CD14-positive monocyte (primary cell): ENCODE results near the gene VAV2. TPM values are rescaled to one million over a fixed set of nuclear protein-coding genes. Genes with fewer than 3 reads are reported as not detected.

Source experiments
- DNase-seq, 3 donors: peaks; one replicate each; pipeline ENCODE4 v3.0.0-alpha.2; 2011 to 2022
- H2AFZ ChIP-seq: 2 replicates; pipeline ENCODE4 v1.6.0; 2012; ENCODE audit warnings: mild to moderate bottlenecking, low read depth, low read length, inconsistent platforms; ENCODE audit not compliant: insufficient read depth, poor library complexity, severe bottlenecking
- H3K27ac ChIP-seq, 2 donors: 1 replicate in 1 of 2; 2 replicates in 1 of 2; pipeline ENCODE4 v1.5.1; 2012 to 2013; ENCODE audit warnings: low read length in 2 of 2, control low read depth in 1 of 2, inconsistent platforms in 1 of 2, low read depth in 1 of 2, mild to moderate bottlenecking in 1 of 2
- H3K27me3 ChIP-seq, 2 donors: one replicate each; pipeline versions ENCODE4 v1.6.0 to v1.6.1; 2011 to 2013; ENCODE audit warnings: low read length in 2 of 2; ENCODE audit not compliant: control insufficient read depth in 2 of 2, insufficient read depth in 2 of 2
- H3K36me3 ChIP-seq, 2 donors: replicated peaks in 1 of 2; 1 replicate in 1 of 2; 2 replicates in 1 of 2; pipeline versions ENCODE4 v1.5.1 to v1.6.1; 2012 to 2013; ENCODE audit warnings: low read length in 2 of 2, control low read depth in 1 of 2, inconsistent platforms in 1 of 2, mild to moderate bottlenecking in 1 of 2; ENCODE audit not compliant: insufficient read depth in 2 of 2, control insufficient read depth in 1 of 2
- H3K4me1 ChIP-seq, 2 donors: 1 replicate in 1 of 2; 2 replicates in 1 of 2; pipeline versions ENCODE4 v1.5.1 to v1.6.1; 2012 to 2013; ENCODE audit warnings: low read length in 2 of 2, control low read depth in 1 of 2, inconsistent platforms in 1 of 2, mild to moderate bottlenecking in 1 of 2, moderate library complexity in 1 of 2; ENCODE audit not compliant: insufficient read depth in 2 of 2, control insufficient read depth in 1 of 2
- H3K4me2 ChIP-seq: replicated peaks from 2 replicates; pipeline ENCODE3; 2012; ENCODE audit warnings: low read length, moderate library complexity, mild to moderate bottlenecking; ENCODE audit not compliant: poor library complexity, severe bottlenecking; ENCODE audit errors: extremely low read depth
- H3K4me3 ChIP-seq, 3 experiments: fragments of 200-600 bp in 1 of 3; sonication (generic) in 1 of 3; replicated peaks in 1 of 3; 1 replicate in 2 of 3; 2 replicates in 1 of 3; pipeline ENCODE4 v1.5.1; 2011 to 2013; ENCODE audit warnings: low read length in 3 of 3, mild to moderate bottlenecking in 3 of 3, control low read depth in 2 of 3, low read depth in 2 of 3, inconsistent platforms in 1 of 3, moderate library complexity in 1 of 3
- H3K79me2 ChIP-seq: 2 replicates; pipeline ENCODE4 v1.6.0; 2012; ENCODE audit warnings: mild to moderate bottlenecking, control low read depth, inconsistent platforms, low read length, moderate library complexity; ENCODE audit not compliant: insufficient read depth
- H3K9ac ChIP-seq: 2 replicates; pipeline ENCODE4 v1.6.0; 2017; ENCODE audit warnings: low read length, mild to moderate bottlenecking; ENCODE audit not compliant: insufficient read depth, poor library complexity, severe bottlenecking
- H3K9me3 ChIP-seq, 2 donors: replicated peaks in 1 of 2; 1 replicate in 1 of 2; 2 replicates in 1 of 2; pipeline versions ENCODE4 v1.5.1 to v1.6.1; 2012 to 2013; ENCODE audit warnings: low read length in 2 of 2, control low read depth in 1 of 2; ENCODE audit not compliant: control insufficient read depth in 1 of 2, insufficient read depth in 1 of 2
- H4K20me1 ChIP-seq: 2 replicates; pipeline ENCODE4 v1.6.0; 2012; ENCODE audit warnings: mild to moderate bottlenecking, low read length, control low read depth, moderate library complexity; ENCODE audit not compliant: insufficient read depth
- H3K27ac Mint-ChIP-seq, 7 donors: one replicate each; pipeline ENCODE4 v1.8.0; 2020; ENCODE audit warnings: mild to moderate bottlenecking in 7 of 7, mixed read lengths in 7 of 7, moderate library complexity in 6 of 7, inconsistent platforms in 2 of 7
- H3K27me3 Mint-ChIP-seq, 3 donors: one replicate each; pipeline ENCODE4 v1.8.0; 2021 to 2022; ENCODE audit warnings: low read depth in 3 of 3, mild to moderate bottlenecking in 3 of 3, mixed read lengths in 3 of 3, moderate library complexity in 3 of 3, inconsistent platforms in 1 of 3
- H3K36me3 Mint-ChIP-seq, 2 donors: one replicate each; pipeline ENCODE4 v1.8.0; 2020; ENCODE audit warnings: mixed read lengths in 2 of 2, inconsistent platforms in 1 of 2, mild to moderate bottlenecking in 1 of 2
- H3K4me1 Mint-ChIP-seq: one replicate; pipeline ENCODE4 v1.8.0; 2020; ENCODE audit warnings: mild to moderate bottlenecking, mixed read lengths
- H3K4me3 Mint-ChIP-seq, 2 donors: one replicate each; pipeline ENCODE4 v1.8.0; 2020; ENCODE audit warnings: mild to moderate bottlenecking in 2 of 2, mixed read lengths in 2 of 2, moderate library complexity in 1 of 2
- H3K9me3 Mint-ChIP-seq, 7 donors: one replicate each; pipeline ENCODE4 v1.8.0; 2020 to 2022; ENCODE audit warnings: mixed read lengths in 7 of 7, mild to moderate bottlenecking in 6 of 7, moderate library complexity in 6 of 7, inconsistent platforms in 2 of 7
- WGBS: methylation state at CpG from one replicate; pipeline ENCODE4 v1.1.5; 2013; ENCODE audit warnings: missing lambda C conversion rate; ENCODE audit not compliant: insufficient coverage; 5-methylcytosine and 5-hydroxymethylcytosine counted together
- intact Hi-C, 2 donors: fragments of 100-400 bp; cut with micrococcal nuclease; formaldehyde crosslinking; loops; one replicate each; pipeline versions ENCODE4 v1.15.0 to v1.15.1; 2023
- polyA plus RNA-seq, 3 donors: library from polyadenylated mRNA; depleted of rRNA in 1 of 3; unstranded in 2 of 3; stranded (reverse) in 1 of 3; fragments of 300-500 nt in 2 of 3; fragments of >200 nt in 1 of 3; fragmentation: Illumina TruSeq in 2 of 3; gene quantifications; 1 replicate in 2 of 3; 2 replicates in 1 of 3; pipeline ENCODE4 v1.2.3, GENCODE V29; 2012 to 2021
- TF ChIP-seq, protein P1 (sequence below): fragments of 200-600 bp; IDR thresholded peaks from one replicate; pipeline ENCODE4 v1.8.0; 2022; ENCODE audit warnings: antibody characterized with exemption, mild to moderate bottlenecking

Gene VAV2
- polyA plus RNA-seq, 3 donors = 2.3 to 13.6 (median 2.3) TPM

DNA sequence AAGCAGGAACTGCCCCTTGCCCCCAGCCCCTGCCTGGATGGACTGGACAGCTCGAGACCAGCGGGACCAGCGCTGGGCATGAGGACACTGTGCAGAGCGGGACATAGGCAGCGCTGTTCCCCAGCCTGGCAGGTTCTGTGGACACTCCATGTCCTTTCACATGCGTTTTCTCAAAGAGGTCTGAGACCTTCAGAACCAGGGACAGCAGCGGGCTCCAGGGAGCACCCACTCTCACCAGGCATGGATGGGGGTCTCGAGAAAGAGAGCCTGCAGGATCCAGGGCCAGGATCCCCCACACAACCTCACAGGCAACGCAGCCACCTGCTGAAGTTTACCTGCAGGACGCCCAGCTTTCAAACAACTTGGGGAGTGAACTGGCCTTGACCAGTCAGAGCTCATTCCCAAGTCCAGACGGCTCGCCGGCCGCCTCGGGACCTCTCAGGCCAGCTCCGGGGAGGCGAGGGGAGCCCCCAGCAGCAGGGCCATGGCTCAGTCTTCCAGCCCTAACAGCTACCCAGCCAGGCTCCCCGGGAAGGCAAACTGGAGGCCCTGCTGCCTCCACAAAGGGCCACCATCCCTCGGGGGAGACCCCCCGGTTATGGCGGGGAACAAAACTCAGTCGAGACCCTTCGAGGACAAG lies 181.4 kb downstream of the VAV2 start:
- TF ChIP-seq, protein P1, sequence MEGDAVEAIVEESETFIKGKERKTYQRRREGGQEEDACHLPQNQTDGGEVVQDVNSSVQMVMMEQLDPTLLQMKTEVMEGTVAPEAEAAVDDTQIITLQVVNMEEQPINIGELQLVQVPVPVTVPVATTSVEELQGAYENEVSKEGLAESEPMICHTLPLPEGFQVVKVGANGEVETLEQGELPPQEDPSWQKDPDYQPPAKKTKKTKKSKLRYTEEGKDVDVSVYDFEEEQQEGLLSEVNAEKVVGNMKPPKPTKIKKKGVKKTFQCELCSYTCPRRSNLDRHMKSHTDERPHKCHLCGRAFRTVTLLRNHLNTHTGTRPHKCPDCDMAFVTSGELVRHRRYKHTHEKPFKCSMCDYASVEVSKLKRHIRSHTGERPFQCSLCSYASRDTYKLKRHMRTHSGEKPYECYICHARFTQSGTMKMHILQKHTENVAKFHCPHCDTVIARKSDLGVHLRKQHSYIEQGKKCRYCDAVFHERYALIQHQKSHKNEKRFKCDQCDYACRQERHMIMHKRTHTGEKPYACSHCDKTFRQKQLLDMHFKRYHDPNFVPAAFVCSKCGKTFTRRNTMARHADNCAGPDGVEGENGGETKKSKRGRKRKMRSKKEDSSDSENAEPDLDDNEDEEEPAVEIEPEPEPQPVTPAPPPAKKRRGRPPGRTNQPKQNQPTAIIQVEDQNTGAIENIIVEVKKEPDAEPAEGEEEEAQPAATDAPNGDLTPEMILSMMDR = no peak
- peaks cover 26 to 58% of the 10 kb centered on the region in 2 donors for H3K36me3 ChIP-seq
- no peaks in the 10 kb centered on the region for H3K4me1 Mint-ChIP-seq
- no peaks in the 10 kb centered on the region for H4K20me1 ChIP-seq
- no peaks in the 10 kb centered on the region for H3K27me3 ChIP-seq
- no peaks in the 10 kb centered on the region for H3K9me3 Mint-ChIP-seq
- H3K9ac ChIP-seq = no peak overlapping the region
- H3K27me3 Mint-ChIP-seq = peaks cover 0 to 3% (median 3%) of the 10 kb centered on the region in 3 donors
- H3K27ac ChIP-seq = no peak overlapping the region
- H3K4me3 ChIP-seq = no peak overlapping the region
- no peak overlapping the region for H2AFZ ChIP-seq
- H3K4me3 Mint-ChIP-seq = no peak overlapping the region
- no peaks in the 10 kb centered on the region for H3K9me3 ChIP-seq
- H3K4me1 ChIP-seq = no peaks in the 10 kb centered on the region
- no peaks in the 10 kb centered on the region for H3K79me2 ChIP-seq
- no peak overlapping the region for H3K4me2 ChIP-seq
- no peak overlapping the region for H3K27ac Mint-ChIP-seq
- H3K36me3 Mint-ChIP-seq = peaks cover 19 to 61% of the 10 kb centered on the region in 2 donors
- intact Hi-C loops = no loop called here
- 95% methylated on average over 23 of the region's 23 CpGs for WGBS
- DNase-seq = no peak

DNA sequence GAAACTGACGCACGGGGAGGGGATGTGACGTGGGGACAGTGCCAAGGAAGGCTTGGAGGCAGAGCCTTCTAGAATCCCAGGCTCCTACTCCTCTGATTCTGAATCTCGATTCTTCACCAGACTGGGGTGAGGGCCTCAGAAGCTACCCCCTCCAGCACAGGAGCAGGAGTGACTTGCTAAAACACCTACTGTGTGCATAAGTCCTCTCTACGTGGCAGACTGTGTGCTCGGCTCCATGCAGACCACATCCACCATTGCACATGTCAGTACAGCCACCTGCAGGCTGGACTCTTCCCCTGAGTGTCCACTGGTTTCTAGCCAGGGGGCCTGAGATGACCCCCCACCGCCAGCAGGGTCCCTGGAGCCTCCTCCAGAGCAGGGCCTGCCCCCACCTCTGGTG lies 182.8 kb downstream of the VAV2 start:
- H3K4me1 Mint-ChIP-seq = no peaks in the 10 kb centered on the region
- intact Hi-C loops = no loop called here
- Histone ChIP-seq H3K27ac (no peak overlapping the region), H3K9me3 (no peaks in the 10 kb centered on the region), H2AFZ (no peak overlapping the region), H3K36me3 (peaks cover 28 to 61% of the 10 kb centered on the region in 2 donors), H4K20me1 (no peaks in the 10 kb centered on the region), H3K79me2 (no peaks in the 10 kb centered on the region), H3K27me3 (no peaks in the 10 kb centered on the region), H3K4me3 (no peak overlapping the region), H3K9ac (no peak overlapping the region), H3K4me2 (no peak overlapping the region), H3K4me1 (no peaks in the 10 kb centered on the region)
- H3K9me3 Mint-ChIP-seq = no peaks in the 10 kb centered on the region
- peaks cover 0 to 3% (median 2%) of the 10 kb centered on the region in 3 donors for H3K27me3 Mint-ChIP-seq
- no peak for DNase-seq
- no peak overlapping the region for H3K4me3 Mint-ChIP-seq
- WGBS = 100% methylated on average over 5 of the region's 7 CpGs
- TF ChIP-seq, protein P1 = no peak
- peaks cover 19 to 57% of the 10 kb centered on the region in 2 donors for H3K36me3 Mint-ChIP-seq
- no peak overlapping the region for H3K27ac Mint-ChIP-seq
